Measurements from ENCODE around the gene IGFBP6.
A peak's percentile ranks its signal among the peaks of the same experiment; 100 is the strongest.

The IGFBP6 gene

GRCh38 chr12:53051058-53051880 lies 46.2 kb upstream of the IGFBP6 start:
- H3K27me3 ChIP-seq (replicated peaks; ENCODE audit: control insufficient read depth, insufficient read depth, low read length): peaks cover 3% of the 10 kb centered on the region
- no peak overlapping the region for H3K4me3 ChIP-seq (replicated peaks; ENCODE audit: low read depth, low read length)
- TF ChIP-seq CTCF (IDR thresholded peaks at IDR 0.05; ENCODE audit: insufficient read depth, low read length, poor library complexity, severe bottlenecking): no peak
- H3K36me3 ChIP-seq (ENCODE audit: control insufficient read depth, insufficient read depth, low read length): no peaks in the 10 kb centered on the region
- no peak for DNase-seq (ENCODE audit: extremely low read depth, insufficient read length)

GRCh38 chr12:53051881-53052412 lies 45.5 kb upstream of the IGFBP6 start:
- TF ChIP-seq CTCF (IDR thresholded peaks at IDR 0.05; ENCODE audit: insufficient read depth, low read length, poor library complexity, severe bottlenecking): no peak
- Histone ChIP-seq H3K36me3 (ENCODE audit: control insufficient read depth, insufficient read depth, low read length) (no peaks in the 10 kb centered on the region), H3K27me3 (replicated peaks; ENCODE audit: control insufficient read depth, insufficient read depth, low read length) (no peaks in the 10 kb centered on the region), H3K4me3 (replicated peaks; ENCODE audit: low read depth, low read length) (no peak overlapping the region)
- no peak for DNase-seq (ENCODE audit: extremely low read depth, insufficient read length)

GRCh38 chr12:53052419-53053217 lies 44.8 kb upstream of the IGFBP6 start:
- Histone ChIP-seq H3K4me3 (replicated peaks; ENCODE audit: low read depth, low read length) (no peak overlapping the region), H3K36me3 (ENCODE audit: control insufficient read depth, insufficient read depth, low read length) (no peaks in the 10 kb centered on the region), H3K27me3 (replicated peaks; ENCODE audit: control insufficient read depth, insufficient read depth, low read length) (no peaks in the 10 kb centered on the region)
- DNase-seq (ENCODE audit: extremely low read depth, insufficient read length): no peak
- TF ChIP-seq CTCF (IDR thresholded peaks at IDR 0.05; ENCODE audit: insufficient read depth, low read length, poor library complexity, severe bottlenecking): no peak

- Histone ChIP-seq H3K27me3 (replicated peaks; ENCODE audit: control insufficient read depth, insufficient read depth, low read length) (no peaks in the 10 kb centered on the region), H3K36me3 (ENCODE audit: control insufficient read depth, insufficient read depth, low read length) (no peaks in the 10 kb centered on the region), H3K4me3 (replicated peaks; ENCODE audit: low read depth, low read length) (peak overlapping the region; percentile 72)
- DNase-seq (ENCODE audit: extremely low read depth, insufficient read length): no peak
- peak; percentile 71 for TF ChIP-seq CTCF (IDR thresholded peaks at IDR 0.05; ENCODE audit: insufficient read depth, low read length, poor library complexity, severe bottlenecking)
Measured at GRCh38 chr12:53053218-53054111, 44.0 kb upstream of the IGFBP6 start.

GRCh38 chr12:53054112-53054878 lies 43.2 kb upstream of the IGFBP6 start:
- Histone ChIP-seq H3K36me3 (ENCODE audit: control insufficient read depth, insufficient read depth, low read length) (no peaks in the 10 kb centered on the region), H3K4me3 (replicated peaks; ENCODE audit: low read depth, low read length) (peak overlapping the region; percentile 72), H3K27me3 (replicated peaks; ENCODE audit: control insufficient read depth, insufficient read depth, low read length) (no peaks in the 10 kb centered on the region)
- DNase-seq (ENCODE audit: extremely low read depth, insufficient read length): peak; percentile 87
- no peak for TF ChIP-seq CTCF (IDR thresholded peaks at IDR 0.05; ENCODE audit: insufficient read depth, low read length, poor library complexity, severe bottlenecking)

Measured in GM06990 (cell line).